Measurements from ENCODE around the gene MAP3K12.

Gene MAP3K12

DNA sequence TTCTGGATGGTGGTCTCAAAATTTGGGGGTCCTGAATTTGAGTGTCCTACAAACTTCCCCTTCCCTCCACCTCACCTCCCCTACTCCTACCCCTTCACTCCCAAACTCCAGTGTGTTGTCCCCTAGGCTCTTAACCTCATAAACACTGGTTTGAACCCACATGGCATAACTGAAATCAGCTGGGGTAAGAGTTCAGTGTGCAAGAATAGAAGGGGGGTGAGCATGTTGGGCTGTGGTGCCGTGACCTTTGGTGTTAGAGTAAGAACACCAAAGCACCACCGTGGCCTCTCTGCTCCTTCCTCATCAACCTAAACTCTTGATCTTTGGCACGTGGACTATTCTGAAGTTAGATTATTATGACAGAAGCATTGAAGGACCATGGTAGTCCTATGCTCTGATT, 36.3 kb downstream of the MAP3K12 start:
- no peak for DNase-seq

DNA sequence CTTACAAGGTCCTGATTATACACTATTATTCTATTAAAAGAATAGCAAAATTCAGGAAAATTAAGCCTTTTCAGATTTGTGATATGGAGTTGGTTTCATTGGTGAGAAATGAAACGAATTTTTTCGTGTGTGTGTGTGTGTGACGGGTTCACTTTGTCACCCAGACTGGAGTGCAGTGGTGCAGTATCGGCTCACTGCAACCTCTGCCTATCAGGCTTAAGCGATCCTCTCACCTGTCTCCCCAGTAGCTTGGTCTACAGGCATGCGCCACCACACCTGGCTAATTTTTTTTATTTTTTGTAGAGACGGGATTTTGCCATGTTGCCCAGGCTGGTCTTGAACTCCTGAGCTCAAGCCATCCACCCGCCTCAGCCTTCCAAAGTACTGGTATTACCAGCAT, 37.7 kb downstream of the MAP3K12 start:
- DNase-seq: no peak
- Histone ChIP-seq H3K27me3 (0 out of 2 replicates have a peak, but pooled peaks cover 2% of the 10 kb centered on the region), H3K36me3 (peaks cover 98% of the 10 kb centered on the region), H3K4me3 (ENCODE audit: low read depth, low read length) (no peak overlapping the region), H3K9me3 (no peaks in the 10 kb centered on the region), H3K4me1 (peaks cover 9% of the 10 kb centered on the region)
- TF ChIP-seq, protein P1, sequence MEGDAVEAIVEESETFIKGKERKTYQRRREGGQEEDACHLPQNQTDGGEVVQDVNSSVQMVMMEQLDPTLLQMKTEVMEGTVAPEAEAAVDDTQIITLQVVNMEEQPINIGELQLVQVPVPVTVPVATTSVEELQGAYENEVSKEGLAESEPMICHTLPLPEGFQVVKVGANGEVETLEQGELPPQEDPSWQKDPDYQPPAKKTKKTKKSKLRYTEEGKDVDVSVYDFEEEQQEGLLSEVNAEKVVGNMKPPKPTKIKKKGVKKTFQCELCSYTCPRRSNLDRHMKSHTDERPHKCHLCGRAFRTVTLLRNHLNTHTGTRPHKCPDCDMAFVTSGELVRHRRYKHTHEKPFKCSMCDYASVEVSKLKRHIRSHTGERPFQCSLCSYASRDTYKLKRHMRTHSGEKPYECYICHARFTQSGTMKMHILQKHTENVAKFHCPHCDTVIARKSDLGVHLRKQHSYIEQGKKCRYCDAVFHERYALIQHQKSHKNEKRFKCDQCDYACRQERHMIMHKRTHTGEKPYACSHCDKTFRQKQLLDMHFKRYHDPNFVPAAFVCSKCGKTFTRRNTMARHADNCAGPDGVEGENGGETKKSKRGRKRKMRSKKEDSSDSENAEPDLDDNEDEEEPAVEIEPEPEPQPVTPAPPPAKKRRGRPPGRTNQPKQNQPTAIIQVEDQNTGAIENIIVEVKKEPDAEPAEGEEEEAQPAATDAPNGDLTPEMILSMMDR (IDR thresholded peaks at IDR 0.05; ENCODE audit: low read depth, low read length): no peak

More for the DNA sequence above, 36.3 kb downstream of the MAP3K12 start:
- H3K36me3 ChIP-seq: peaks cover 98% of the 10 kb centered on the region
- H3K4me1 ChIP-seq: peaks cover 8% of the 10 kb centered on the region; the same call in 1 of the 2 replicates
- TF ChIP-seq, protein P1 (IDR thresholded peaks at IDR 0.05; ENCODE audit: low read depth, low read length): no peak
- no peak overlapping the region for H3K4me3 ChIP-seq (ENCODE audit: low read depth, low read length)
- H3K9me3 ChIP-seq: no peaks in the 10 kb centered on the region
- 0 out of 2 replicates have a peak, but pooled peaks cover 2% of the 10 kb centered on the region for H3K27me3 ChIP-seq

DNA sequence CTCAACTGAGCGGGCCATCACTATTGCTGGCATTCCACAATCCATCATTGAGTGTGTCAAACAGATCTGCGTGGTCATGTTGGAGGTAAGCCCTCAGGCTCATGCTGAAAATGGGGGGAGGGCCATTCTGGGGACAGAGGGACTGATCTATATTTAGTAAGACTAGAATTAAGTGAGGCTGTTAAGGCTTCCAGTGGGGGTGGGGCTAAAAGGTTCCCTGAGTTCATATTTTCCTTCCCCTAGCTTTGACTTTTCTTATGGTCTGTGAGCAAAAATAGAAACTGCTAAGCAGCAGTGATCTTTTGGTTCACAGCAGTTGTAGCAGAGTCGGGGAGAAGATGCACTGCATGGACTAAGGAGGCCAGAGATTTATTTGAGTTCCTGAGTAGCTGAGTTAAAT, 38.2 kb downstream of the MAP3K12 start:
- Histone ChIP-seq H3K4me1 (peaks cover 15% of the 10 kb centered on the region), H3K9me3 (no peaks in the 10 kb centered on the region), H3K27me3 (0 out of 2 replicates have a peak, but pooled peaks cover 2% of the 10 kb centered on the region), H3K36me3 (peaks cover 98% of the 10 kb centered on the region), H3K4me3 (ENCODE audit: low read depth, low read length) (no peak overlapping the region)
- no peak for DNase-seq
- TF ChIP-seq, protein P1 (IDR thresholded peaks at IDR 0.05; ENCODE audit: low read depth, low read length): no peak

DNA sequence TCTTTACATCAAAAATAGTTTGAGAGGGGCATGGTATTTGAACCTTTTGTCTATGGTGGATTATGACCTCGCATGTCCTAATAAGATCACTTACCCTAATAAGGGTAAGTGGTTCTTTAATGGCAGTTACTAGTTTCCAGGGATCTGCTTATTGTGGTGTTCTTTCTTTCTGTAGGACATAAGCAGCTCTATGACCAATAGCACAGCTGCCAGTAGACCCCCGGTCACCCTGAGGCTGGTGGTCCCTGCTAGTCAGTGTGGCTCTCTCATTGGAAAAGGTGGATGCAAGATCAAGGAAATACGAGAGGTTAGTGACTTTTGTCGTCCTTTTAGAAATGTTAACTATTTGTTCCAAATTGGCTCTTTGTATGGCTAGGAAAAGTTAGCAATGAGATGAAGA, 40.2 kb downstream of the MAP3K12 start:
- peaks cover 31% of the 10 kb centered on the region for H3K4me1 ChIP-seq
- H3K4me3 ChIP-seq (ENCODE audit: low read depth, low read length): no peak overlapping the region
- peaks cover 2% of the 10 kb centered on the region; the same call in 1 of the 2 replicates for H3K27me3 ChIP-seq
- no peaks in the 10 kb centered on the region for H3K9me3 ChIP-seq
- H3K36me3 ChIP-seq: peaks cover 99% of the 10 kb centered on the region
- TF ChIP-seq, protein P1 (IDR thresholded peaks at IDR 0.05; ENCODE audit: low read depth, low read length): no peak
- no peak for DNase-seq

DNA sequence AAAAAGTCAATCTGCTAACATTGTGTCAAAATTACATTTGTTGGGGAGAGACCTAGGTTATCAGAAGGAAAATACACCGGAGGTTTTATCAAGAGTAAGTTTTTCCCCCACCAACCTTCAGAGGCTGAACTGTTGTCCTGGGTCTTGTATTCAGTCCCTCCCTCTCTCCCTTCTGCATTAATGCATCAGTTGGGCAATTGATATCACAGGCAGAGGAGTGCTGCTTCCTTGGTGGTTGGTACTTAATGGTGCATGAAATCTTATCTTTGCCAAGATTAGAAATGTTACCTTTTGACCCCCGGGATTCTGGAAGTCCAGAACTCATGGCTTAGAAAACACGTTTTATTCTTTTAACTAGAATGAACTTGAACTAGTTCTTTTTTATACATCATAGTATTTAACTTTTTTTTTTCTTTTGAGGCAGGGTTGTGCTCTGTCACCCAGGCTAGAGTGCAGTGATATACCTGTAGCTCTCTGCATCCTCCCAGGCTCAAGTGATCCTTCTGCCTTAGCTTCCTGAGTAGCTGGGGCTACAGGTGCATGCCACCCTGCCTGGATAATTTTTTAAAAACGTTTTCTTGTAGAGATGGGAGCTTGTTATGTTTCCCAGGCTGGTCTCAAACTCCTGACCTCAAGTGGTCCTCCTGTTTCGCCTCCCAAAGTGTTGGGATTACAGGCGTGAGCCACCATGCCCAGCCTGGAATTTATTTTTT, 42.4 kb downstream of the MAP3K12 start:
- TF ChIP-seq, protein P1 (IDR thresholded peaks at IDR 0.05; ENCODE audit: low read depth, low read length): no peak
- no peak for DNase-seq

DNA sequence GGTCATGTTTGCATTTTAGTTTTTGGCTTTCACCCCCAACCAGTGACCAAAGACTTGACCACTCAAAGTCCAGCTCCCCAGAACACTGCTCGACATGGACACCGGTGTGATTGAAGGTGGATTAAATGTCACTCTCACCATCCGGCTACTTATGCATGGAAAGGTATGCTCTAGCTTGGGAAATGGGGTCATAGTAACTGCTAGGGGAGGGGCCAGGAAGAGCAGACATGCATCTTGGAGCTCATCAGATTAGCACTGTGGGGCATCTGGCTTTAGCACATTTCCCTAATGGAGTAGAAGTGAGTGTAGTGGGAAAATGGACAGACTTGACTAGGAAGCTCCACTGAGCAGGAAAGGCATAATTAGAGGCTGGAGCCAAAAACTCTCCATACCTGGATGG, 44.6 kb downstream of the MAP3K12 start:
- H3K36me3 ChIP-seq: peaks cover 66% of the 10 kb centered on the region

More for the DNA sequence above, 42.4 kb downstream of the MAP3K12 start:
- Histone ChIP-seq H3K4me1 (peaks cover 32% of the 10 kb centered on the region), H3K9me3 (no peaks in the 10 kb centered on the region), H3K36me3 (peaks cover 87% of the 10 kb centered on the region), H3K4me3 (ENCODE audit: low read depth, low read length) (no peak overlapping the region), H3K27me3 (no peaks in the 10 kb centered on the region; the same call in 1 of the 2 replicates)

More for the DNA sequence above, 44.6 kb downstream of the MAP3K12 start:
- no peaks in the 10 kb centered on the region; the same call in 1 of the 2 replicates for H3K27me3 ChIP-seq
- no peaks in the 10 kb centered on the region for H3K9me3 ChIP-seq
- H3K4me3 ChIP-seq (ENCODE audit: low read depth, low read length): peak overlapping the region; percentile 97; the same call in 1 of the 2 replicates
- peaks cover 27% of the 10 kb centered on the region for H3K4me1 ChIP-seq
- DNase-seq: peak; percentile 52
- TF ChIP-seq, protein P1 (IDR thresholded peaks at IDR 0.05; ENCODE audit: low read depth, low read length): no peak
